Stimulated activated CD8-positive, alpha-beta memory T cell treated with anti-CD3 and anti-CD28 coated beads, Interleukin-12 subunit alpha, Interleukin-12 subunit beta, amount 100 ng/mL, for 24 hours (primary cell): ENCODE measurements around the gene INPP5D.
"Not testable (repeated sequence)": the region's sequence is repeated elsewhere in the genome, so short reads cannot be mapped to it uniquely, and the experiment has no call there.

ENCODE experiments used
- DNase-seq: peaks from one replicate; pipeline ENCODE4 v3.0.0-alpha.2; 2020; ENCODE audit errors: extremely low read depth

The INPP5D gene

GRCh38 chr2:233092432-233093165 lies 32.5 kb downstream of the INPP5D start:
- no peak for DNase-seq

DNA sequence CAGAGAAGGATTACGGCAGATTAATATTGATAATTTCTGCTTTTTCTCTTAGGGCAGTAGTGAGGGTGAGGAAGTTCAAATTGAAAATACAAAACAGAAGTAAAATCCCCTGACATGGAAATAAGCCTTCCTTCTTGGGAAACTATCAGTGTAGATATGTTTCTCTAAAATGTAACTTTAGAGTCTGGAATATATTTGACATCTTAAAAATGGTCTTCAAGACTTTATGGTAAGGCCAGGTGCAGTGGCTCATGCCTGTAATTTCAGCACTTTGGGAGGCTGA lies 33.0 kb downstream of the INPP5D start:
- DNase-seq: no peak

DNA sequence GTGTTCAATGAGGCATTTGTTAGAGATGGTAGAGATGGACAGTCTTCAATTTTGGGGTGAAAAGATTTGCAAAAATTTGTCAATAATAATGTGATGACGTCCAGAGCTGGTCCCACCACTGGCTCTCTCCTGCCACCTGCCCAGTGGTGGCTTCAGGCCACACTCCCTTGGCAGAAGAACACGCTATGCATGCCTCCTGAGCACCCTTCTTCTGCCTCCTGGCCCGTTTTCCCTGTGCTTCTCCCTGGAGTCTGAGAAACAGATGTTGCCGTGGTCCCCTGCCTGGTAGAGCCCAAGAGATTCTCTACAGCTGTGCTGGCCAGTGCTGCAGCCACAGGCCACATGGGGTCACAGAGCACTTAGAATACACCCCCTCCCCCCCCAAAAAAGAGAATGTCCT lies 33.6 kb downstream of the INPP5D start:
- DNase-seq: no peak

DNA sequence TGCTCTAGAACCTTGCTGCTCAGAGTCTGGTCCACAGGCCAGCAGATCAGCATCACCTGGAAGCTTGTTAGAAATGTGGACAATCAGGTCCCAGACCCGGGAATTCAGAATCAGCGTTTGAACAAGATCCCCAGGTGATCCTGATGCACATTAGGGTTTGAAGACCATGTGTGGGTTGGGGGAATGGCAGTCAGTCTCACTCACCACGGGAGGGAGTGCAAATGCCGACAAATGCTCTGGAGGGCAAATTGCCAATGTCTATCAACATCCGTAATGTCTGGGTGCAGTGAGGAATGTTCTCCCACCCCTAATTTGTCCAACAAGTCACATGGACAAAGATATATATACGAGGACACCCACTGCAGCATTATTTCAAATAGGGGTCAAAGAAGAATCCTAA lies 34.5 kb downstream of the INPP5D start:
- DNase-seq: no peak

DNA sequence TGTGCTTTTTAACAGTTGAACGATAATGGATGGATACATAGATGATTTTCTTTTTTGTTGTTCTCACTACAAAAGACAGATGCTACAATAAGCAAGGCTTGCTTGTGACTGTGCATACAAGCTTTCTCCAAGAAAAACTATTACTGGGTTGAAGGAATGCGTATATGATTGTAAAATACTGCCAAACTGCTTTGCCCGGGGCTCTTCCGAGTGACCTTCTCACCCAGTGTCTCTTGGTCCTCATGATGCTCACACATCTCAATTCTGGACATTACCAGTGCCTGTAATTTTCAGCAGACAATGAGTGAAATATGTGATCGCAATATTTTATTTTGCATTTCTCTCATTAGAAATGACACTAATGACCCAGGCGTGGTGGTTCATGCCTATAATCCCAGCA lies 35.9 kb downstream of the INPP5D start:
- DNase-seq: no peak

GRCh38 chr2:233098618-233099017 lies 38.5 kb downstream of the INPP5D start:
- no peak for DNase-seq

- DNase-seq: not testable (repeated sequence)
These were observed 39.7 kb downstream of the INPP5D start for GRCh38 chr2:233099820-233100191.

GRCh38 chr2:233100192-233100998 lies 40.3 kb downstream of the INPP5D start:
- peak; percentile 46 for DNase-seq

DNA sequence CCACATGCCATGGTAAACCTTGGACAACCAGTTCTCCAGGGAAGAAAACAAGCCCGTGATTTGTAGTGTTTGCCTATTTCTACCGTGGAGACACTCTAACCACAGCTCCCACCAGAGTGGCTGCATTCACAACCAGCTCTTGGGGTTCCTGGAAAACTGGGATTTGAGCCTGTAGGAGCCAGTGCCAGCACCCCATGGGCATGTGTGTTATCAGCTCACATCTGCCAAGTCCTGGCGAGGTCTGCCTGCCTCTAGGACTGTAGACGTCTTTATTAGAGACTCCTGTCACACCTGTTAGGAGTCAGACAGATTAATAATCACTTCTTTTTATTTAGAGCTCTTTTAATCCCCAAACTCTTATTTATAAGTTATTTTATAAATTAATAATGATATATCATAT lies 41.0 kb downstream of the INPP5D start:
- no peak for DNase-seq

- DNase-seq: no peak
These were observed 41.7 kb downstream of the INPP5D start for GRCh38 chr2:233101816-233102215.

DNA sequence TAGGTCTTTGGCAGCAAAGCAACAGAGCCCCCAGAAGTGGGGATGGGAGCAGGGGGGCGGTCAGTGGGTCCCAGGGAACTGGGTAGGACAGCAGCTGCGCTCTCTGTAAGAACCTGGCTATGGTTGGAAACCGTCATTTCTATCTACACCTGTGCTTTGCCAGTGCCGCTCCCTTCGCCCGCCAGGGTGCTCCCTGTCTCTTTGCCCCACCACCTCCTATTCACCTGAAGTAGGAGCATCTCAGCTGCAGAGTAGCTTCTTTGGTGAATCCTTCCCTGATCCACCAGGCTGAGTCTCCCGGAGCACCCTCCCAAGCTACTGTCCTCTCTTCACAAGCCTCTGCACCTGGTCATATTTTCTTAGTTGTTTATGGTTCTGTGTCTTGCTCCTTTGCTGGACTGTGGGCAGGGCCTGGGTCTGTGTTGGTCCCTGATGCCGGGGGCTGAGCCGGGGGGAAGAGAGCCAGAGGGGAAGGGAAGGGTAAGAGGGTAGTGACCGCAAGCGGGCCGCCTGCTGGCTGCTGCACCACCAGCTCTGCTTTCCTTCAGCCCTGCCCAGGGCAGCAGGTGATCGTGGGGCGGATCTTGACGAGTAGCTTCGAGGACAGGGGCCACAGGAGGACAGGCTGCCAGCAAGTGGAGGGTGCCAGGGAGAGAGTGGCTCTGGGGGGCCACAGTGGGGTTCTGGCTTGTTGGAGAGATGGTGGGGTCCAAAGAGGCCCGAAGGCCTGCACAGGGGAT lies 45.2 kb downstream of the INPP5D start:
- DNase-seq: no peak

DNA sequence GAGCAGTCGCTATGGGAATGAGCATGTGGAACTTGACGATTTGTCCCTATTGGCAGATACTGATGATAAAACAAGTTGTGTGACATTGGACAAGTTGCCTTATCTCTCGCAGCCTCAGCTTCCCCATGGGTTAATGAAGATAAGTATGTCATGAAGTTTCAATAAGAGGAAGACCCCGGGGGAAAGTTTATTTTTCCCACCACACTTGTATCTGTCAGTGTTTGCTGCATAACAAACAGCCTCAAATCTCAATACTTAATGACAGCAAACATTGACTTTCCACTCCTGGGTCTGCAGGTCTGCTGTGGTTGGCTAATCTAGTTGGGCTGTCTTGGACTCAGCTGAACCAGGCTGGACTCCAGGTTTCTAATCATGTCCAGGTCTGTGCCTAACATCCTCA lies 45.8 kb downstream of the INPP5D start:
- DNase-seq: no peak

GRCh38 chr2:233107011-233107410 lies 46.9 kb downstream of the INPP5D start:
- no peak for DNase-seq

- DNase-seq: no peak
These were observed 47.7 kb downstream of the INPP5D start for GRCh38 chr2:233107831-233108300.

- no peak for DNase-seq
These were observed 48.7 kb downstream of the INPP5D start for GRCh38 chr2:233108611-233109490.

DNA sequence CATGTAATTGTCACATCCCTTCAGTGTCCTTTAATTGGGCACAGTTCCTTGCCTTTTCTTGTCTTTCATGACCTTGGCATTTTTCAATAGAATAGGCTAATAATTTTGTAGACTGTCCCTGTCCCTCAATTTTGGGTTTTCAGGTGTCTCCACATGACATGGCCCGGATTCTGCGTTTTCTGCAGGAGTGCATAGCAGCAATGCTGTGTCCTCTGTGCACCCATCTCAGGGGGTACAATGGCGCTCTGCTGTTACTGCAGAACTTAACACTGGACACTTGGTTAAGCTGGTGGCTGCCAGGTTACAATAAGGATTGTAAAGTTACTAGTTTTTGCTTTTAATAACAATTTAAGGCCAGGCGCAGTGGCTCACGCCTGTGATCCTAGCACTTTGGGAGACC lies 51.3 kb downstream of the INPP5D start:
- no peak for DNase-seq

DNA sequence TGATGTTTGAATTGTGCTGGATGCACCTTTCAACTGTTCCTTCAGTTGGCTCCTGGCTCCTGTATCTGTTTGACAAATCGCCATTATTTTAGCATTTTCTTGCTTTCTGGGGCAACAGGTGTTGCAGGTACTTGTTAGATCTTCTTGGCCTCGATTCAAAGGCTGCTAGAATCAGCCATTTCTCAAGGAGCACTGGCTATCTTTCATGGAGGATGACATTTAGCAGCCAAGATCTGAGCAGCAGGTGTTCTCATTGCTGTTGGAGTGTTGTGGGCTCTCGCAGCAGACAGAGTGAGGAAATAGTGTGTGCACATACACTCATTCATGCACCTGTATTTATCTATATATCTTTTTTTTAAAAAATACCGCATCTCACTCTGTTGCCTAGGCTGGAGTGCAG lies 52.2 kb downstream of the INPP5D start:
- no peak for DNase-seq

DNA sequence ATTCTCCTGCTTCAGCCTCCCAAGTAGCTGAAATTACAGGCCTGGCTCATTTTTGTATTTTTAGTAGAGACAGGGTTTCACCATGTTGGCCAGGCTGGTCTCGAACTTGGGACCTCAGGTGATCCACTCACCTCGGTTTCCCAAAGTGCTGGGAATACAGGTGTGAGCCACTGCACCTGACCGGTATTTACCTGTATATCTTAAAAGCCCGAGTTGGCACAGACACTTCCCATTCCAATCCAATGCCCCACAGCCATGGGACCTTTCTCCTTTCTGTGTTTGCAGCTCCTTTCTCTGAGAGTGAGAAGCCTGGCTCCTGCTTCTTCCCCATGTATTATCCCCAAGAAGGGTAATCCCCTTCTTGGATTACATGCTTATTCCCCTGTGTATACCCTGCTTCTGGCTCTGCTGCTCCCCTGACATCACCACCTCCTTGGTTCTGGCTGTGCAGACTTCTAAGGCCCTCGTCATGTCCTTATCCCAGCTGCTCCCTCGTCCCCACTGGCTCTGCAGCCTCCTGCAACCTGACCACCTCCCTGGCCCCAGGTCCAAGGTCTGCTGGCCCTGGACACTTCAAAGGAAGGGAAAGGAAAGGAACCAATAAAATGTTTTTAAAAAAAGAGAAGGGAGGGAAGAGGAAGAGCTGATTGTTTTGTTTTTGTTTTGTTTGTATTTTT lies 52.8 kb downstream of the INPP5D start:
- no peak for DNase-seq

GRCh38 chr2:233114421-233114861 lies 54.3 kb downstream of the INPP5D start:
- no peak for DNase-seq

DNA sequence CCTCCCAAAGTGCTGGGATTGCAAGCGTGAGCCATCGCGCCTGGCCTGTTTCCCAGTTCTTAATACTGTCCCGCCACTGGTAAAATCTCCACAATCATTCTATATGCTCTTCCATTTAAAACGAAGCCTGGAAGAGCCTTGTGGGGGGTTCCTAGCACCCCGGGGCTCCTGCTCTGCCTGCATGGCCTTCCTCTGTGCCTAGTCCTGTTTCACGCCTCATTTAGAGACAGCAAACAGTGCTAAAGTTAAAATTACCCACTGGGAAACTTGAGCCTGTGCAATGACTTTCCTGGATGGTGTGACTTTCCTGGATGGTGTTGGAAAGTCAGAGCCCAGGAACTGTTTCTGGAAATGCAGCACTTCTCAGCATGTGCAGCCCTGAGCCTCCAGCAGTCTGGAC lies 55.0 kb downstream of the INPP5D start:
- DNase-seq: no peak

GRCh38 chr2:233115741-233116140 lies 55.6 kb downstream of the INPP5D start:
- no peak for DNase-seq
